ENCODE measurements around the gene RHOBTB1.
"Not testable (repeated sequence)": the region's sequence is repeated elsewhere in the genome, so short reads cannot be mapped to it uniquely, and the experiment has no call there.

Gene RHOBTB1

GRCh38 chr10:60911216-60911615 is 32.8 kb downstream of the RHOBTB1 start:
- H3K4me3 ChIP-seq (ENCODE audit: low read depth, low read length), result no peak overlapping the region
- no peak for DNase-seq (ENCODE audit: low read depth)

DNA sequence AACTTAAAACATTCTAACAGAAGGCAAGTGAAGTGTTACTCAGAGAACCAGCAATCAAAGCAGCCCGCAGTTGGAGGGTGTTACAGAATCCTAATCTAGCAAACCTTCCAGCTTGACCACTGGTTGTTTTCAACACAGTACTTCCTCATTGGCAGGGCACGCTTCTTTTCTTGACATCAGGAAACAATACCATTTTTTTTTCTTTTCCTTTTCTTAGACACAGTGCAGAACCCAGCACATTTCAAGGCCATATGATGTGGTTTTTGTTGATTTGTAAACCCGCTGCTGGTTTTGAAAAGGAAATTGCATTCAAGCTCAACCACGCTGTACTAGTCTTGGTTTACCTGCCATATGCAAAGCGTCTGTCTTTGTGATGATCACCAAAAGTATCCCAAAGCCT is 33.4 kb downstream of the RHOBTB1 start:
- no peak for DNase-seq (ENCODE audit: low read depth)
- H3K4me3 ChIP-seq (ENCODE audit: low read depth, low read length), result no peak overlapping the region

- no peak for DNase-seq (ENCODE audit: low read depth)
- no peak overlapping the region for H3K4me3 ChIP-seq (ENCODE audit: low read depth, low read length)
Observed at GRCh38 chr10:60908896-60909295, 35.1 kb downstream of the RHOBTB1 start.

- no peak for DNase-seq (ENCODE audit: low read depth)
Observed at GRCh38 chr10:60908031-60908430, 36.0 kb downstream of the RHOBTB1 start.

GRCh38 chr10:60907236-60907635 is 36.7 kb downstream of the RHOBTB1 start:
- H3K4me3 ChIP-seq (ENCODE audit: low read depth, low read length), result no peak overlapping the region
- DNase-seq (ENCODE audit: low read depth), result no peak

More at GRCh38 chr10:60908031-60908430, 36.0 kb downstream of the RHOBTB1 start:
- no peak overlapping the region for H3K4me3 ChIP-seq (ENCODE audit: low read depth, low read length)

- DNase-seq (ENCODE audit: low read depth); H3K4me3 ChIP-seq (ENCODE audit: low read depth, low read length): not testable (repeated sequence)
Observed at GRCh38 chr10:60906825-60907224, 37.2 kb downstream of the RHOBTB1 start.

- H3K4me3 ChIP-seq (ENCODE audit: low read depth, low read length), result no peak overlapping the region
- DNase-seq (ENCODE audit: low read depth), result no peak
Observed at GRCh38 chr10:60906411-60906810, 37.6 kb downstream of the RHOBTB1 start.

DNA sequence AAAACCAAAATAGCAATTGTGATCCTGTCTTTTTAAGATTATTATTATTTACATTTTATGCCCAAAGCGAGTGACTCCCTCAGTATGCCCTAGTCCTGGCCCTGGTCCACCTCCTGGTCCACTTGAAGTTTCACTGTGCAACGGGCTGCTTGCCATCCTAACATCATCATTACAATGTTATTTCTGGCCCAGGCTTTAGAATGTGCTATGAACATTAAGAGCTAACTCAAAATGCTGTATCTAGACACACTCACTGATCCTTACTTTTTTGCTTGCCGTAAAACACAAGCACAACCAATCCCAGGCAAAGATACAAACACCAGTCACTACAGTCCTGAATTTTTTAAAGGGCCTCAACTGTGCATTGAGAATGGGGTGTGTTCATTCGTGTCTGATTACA is 38.4 kb downstream of the RHOBTB1 start:
- DNase-seq (ENCODE audit: low read depth), result no peak
- no peak overlapping the region for H3K4me3 ChIP-seq (ENCODE audit: low read depth, low read length)

DNA sequence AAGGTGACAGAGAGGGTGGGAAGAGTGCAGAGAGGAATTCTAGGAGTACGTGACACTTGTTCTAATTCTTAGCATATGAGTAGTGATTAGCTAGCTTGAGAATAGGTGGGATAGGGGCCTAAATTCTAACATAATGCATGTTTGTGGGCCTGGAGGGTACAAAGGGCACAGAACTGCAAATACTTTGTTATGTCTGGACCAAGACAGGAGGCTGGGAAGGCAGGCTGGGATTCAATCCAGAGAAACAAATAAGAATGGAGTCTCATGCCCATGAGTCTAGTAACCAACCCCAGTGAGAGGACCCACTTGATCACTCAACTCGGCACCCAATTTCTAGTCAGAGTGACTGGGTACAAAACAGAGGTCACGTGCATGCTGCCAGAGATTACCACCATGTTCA is 40.9 kb downstream of the RHOBTB1 start:
- no peak for DNase-seq (ENCODE audit: low read depth)
- no peak overlapping the region for H3K4me3 ChIP-seq (ENCODE audit: low read depth, low read length)

DNA sequence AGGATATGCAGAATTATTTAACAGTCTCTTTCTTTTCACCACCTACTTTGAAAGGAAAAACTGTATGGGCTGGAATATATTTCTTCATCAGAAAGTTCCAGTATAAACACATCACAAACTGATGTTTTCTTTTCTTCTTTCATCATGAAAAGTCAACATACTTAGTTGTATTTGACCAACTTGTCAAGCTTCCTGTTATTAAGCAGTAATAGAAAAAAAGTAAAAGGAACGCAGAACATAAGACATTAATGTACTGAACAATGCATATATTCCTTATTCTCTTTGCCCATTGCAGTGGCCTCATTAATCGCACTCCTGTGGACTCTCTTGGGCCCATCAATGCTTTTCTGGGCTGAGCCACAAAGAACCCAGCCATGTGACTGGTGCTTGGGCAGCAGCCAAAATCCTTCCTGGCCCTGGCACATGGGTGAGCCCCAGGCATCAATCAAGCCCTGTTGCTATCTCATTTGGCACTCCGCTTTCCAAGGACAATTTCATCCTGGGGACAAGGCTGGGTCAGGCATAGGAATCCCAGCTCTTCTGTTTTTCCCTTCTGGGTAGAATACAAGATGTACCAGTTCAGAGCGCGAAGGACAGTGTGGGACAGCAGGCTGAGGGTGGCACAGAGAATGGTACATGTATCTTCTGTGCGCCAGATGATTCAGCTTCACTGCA is 42.3 kb downstream of the RHOBTB1 start:
- H3K4me3 ChIP-seq (ENCODE audit: low read depth, low read length), result no peak overlapping the region
- no peak for DNase-seq (ENCODE audit: low read depth)

- no peak for DNase-seq (ENCODE audit: low read depth)
- no peak overlapping the region for H3K4me3 ChIP-seq (ENCODE audit: low read depth, low read length)
Observed at GRCh38 chr10:60899266-60899665, 44.7 kb downstream of the RHOBTB1 start.

DNA sequence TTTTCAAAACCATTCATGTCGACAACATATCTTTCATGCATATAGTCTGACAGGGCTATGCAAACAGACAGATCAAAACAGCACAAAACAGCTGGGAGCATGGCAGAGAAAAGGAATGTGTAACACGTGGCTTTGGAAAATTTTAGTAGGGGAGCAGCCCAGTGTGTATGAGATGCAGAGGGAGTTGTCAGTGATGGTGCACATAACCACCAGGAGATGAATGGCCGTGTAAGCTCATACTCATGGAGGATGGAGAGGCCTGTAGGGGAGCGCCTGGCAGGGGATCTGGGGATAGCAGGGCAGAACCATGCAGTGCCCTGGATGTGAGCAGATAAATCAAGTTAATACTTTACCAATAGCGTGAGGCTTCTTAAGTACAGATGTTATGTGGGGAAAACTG is 45.7 kb downstream of the RHOBTB1 start:
- DNase-seq (ENCODE audit: low read depth), result no peak
- no peak overlapping the region for H3K4me3 ChIP-seq (ENCODE audit: low read depth, low read length)

- H3K4me3 ChIP-seq (ENCODE audit: low read depth, low read length), result no peak overlapping the region
- DNase-seq (ENCODE audit: low read depth), result no peak
Observed at GRCh38 chr10:60896810-60897209, 47.2 kb downstream of the RHOBTB1 start.

DNA sequence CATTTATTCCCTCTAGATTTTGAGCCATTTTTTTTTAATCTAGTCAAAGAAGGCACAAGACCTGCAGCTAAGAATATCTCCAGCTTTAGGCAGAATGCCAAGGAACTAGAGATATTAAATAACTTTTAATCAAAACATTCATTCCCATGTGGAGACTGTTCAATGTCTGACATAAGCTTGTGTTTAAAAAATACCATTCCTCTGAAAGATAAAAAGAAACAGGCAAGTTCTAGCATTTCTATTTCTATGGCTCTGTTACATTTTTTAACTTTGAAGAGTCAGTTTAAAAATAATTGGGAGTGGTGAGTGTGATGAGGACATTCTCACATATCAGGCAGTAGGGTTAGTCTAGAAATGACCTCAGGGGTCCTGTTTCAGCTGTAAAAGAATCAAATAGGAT is 48.0 kb downstream of the RHOBTB1 start:
- H3K4me3 ChIP-seq (ENCODE audit: low read depth, low read length), result no peak overlapping the region
- DNase-seq (ENCODE audit: low read depth), result no peak

DNA sequence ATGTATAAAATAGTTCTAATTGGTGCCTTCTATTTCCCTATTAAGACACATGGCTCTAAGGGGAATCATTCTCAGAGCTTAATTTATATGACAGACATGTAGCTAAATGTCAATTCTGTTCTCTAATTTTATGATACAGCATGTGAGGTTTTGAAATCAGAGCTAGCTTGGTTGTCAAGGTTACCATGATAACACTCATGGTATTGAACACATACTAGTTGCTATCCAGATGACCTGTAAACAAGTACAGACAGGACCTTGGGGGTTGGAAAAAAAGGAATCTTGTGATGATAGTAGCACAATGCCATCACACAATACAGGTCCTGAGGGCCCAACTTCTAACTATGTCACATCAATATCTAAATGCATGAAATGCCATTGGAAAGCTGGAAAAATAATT is 49.2 kb downstream of the RHOBTB1 start:
- DNase-seq (ENCODE audit: low read depth), result no peak
- no peak overlapping the region for H3K4me3 ChIP-seq (ENCODE audit: low read depth, low read length)

DNA sequence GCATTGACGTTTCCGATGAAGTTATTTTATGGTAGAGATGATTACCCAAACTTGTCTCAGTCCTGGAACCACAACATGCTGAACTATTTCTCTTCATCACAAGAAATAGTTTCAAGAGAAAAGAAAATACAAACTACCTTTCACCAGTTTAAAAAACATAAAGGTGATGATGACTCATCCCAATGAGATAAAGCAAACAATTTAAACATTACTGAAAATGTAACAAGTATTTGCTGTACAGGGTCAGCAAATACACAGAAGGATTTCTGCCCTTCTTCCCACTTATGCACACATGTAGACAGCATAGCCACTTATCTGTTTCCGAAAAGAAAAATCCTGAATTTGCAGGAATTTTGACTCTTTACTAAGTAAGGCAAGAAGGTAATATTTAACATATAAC is 50.8 kb downstream of the RHOBTB1 start:
- no peak for DNase-seq (ENCODE audit: low read depth)
- H3K4me3 ChIP-seq (ENCODE audit: low read depth, low read length), result no peak overlapping the region

GRCh38 chr10:60892571-60892970 is 51.4 kb downstream of the RHOBTB1 start:
- DNase-seq (ENCODE audit: low read depth), result no peak
- no peak overlapping the region for H3K4me3 ChIP-seq (ENCODE audit: low read depth, low read length)

DNA sequence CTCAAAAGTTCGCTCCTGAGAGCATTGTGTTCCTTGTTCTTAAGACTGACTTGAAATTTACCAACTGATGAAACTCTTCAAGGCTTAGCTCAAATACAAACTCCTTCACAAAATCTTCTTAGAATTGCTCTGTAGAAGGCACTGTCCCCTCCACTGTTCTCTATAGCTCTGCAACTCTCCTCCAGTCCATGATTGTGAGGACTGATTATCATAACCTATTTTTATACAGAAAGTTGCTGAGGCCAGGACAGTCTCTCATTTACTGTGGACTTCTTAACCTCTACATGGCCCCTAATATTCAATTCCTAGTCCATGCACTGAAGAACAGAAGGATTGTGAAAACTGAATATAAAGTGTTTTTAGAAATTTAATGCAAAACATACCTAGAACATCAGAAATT is 53.2 kb downstream of the RHOBTB1 start:
- no peak overlapping the region for H3K4me3 ChIP-seq (ENCODE audit: low read depth, low read length)
- DNase-seq (ENCODE audit: low read depth), result no peak

DNA sequence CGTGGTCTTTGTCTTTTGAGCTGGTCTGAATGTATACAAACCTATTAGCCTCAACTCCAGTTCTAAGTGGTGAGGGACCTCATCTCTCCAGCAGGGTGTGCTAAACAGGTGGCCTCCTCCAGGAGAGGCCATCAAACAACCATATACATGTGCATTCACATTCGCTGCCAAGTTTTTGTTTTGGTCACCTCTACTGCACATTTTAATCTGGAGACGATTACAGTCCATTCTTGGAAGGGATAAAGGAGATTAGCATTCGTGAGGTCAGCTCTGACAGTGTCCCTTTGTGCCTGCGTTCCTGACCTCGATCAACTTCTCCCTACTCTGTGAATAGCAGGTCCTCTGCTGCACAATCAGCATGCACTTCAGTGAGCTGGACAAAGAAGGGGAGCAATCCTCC is 60.8 kb downstream of the RHOBTB1 start:
- DNase-seq (ENCODE audit: low read depth), result no peak
- H3K4me3 ChIP-seq (ENCODE audit: low read depth, low read length), result no peak overlapping the region

DNA sequence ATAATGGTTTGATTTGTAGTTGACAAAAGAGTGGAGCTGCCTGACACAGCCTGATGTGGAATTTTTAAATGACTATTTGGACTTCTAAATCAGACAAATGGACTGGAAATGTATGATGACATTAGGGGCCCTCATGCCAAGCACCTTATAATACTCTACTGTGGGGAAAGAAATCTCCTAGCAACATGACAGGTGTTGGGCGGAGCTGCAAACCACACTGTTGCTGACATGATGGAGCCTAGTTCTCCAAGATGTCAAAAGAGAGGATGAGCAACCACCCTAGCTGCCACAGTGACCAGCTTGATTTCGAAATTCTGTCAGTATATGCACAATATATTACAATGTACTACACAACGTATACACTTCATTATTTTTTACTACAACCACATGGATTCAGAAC is 65.8 kb downstream of the RHOBTB1 start:
- no peak overlapping the region for H3K4me3 ChIP-seq (ENCODE audit: low read depth, low read length)
- DNase-seq (ENCODE audit: low read depth), result no peak

- no peak overlapping the region for H3K4me3 ChIP-seq (ENCODE audit: low read depth, low read length)
- DNase-seq (ENCODE audit: low read depth), result no peak
Observed at GRCh38 chr10:60877777-60878120, 66.2 kb downstream of the RHOBTB1 start.

Data from skeletal muscle cell (primary cell).